SJSA1 (cell line): ENCODE results near the gene HIPK1. TPM values are rescaled to one million over a fixed set of nuclear protein-coding genes. Genes with fewer than 3 reads are reported as not detected.

ENCODE experiments used
- DNase-seq, 2 experiments: peaks; one replicate each; pipeline ENCODE4 v3.0.0-alpha.2; 2015 to 2020; ENCODE audit warnings: low spot score in 2 of 2, low read depth in 1 of 2
- H3K27ac ChIP-seq: fragments of 250-450 bp; sonication (Bioruptor Pico); 2 replicates; pipeline ENCODE4 v1.5.1; 2020; ENCODE audit warnings: mild to moderate bottlenecking, moderate library complexity
- H3K27me3 ChIP-seq: fragments of 250-450 bp; sonication (Bioruptor Pico); replicated peaks from 2 replicates; pipeline ENCODE4 v1.5.1; 2020; ENCODE audit warnings: mild to moderate bottlenecking, moderate library complexity
- H3K36me3 ChIP-seq: fragments of 250-450 bp; sonication (Bioruptor Pico); 2 replicates; pipeline ENCODE4 v1.5.1; 2020; ENCODE audit warnings: mild to moderate bottlenecking
- H3K4me1 ChIP-seq: fragments of 250-450 bp; sonication (Bioruptor Pico); replicated peaks from 2 replicates; pipeline ENCODE4 v1.6.1; 2021; ENCODE audit warnings: mild to moderate bottlenecking
- H3K4me3 ChIP-seq: fragments of 250-450 bp; sonication (Bioruptor Pico); 2 replicates; pipeline ENCODE4 v1.5.1; 2020; ENCODE audit warnings: mild to moderate bottlenecking
- H3K9me3 ChIP-seq: fragments of 250-450 bp; sonication (Bioruptor Pico); replicated peaks from 2 replicates; pipeline ENCODE4 v1.5.1; 2020; ENCODE audit warnings: mild to moderate bottlenecking
- total RNA-seq: library from RNA; depleted of rRNA; stranded (reverse); fragments of >200 nt; shearing (Covaris generic); gene quantifications from 2 replicates; pipeline ENCODE4 v1.2.3, GENCODE V29; 2014

Gene HIPK1
- total RNA-seq, 1 experiment from 2014 or later, result 42.0 TPM

DNA sequence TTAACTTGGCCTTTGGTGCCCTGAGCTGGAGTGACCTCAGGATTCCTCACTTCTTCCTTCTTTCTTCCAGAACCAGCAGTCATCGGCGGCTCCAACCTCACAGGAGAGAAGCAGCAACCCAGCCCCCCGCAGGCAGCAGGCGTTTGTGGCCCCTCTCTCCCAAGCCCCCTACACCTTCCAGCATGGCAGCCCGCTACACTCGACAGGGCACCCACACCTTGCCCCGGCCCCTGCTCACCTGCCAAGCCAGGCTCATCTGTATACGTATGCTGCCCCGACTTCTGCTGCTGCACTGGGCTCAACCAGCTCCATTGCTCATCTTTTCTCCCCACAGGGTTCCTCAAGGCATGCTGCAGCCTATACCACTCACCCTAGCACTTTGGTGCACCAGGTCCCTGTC is 43.8 kb downstream of the HIPK1 start:
- peaks cover 31% of the 10 kb centered on the region for H3K4me1 ChIP-seq
- H3K36me3 ChIP-seq, result peaks cover 67% of the 10 kb centered on the region
- H3K27me3 ChIP-seq, result no peaks in the 10 kb centered on the region
- no peak overlapping the region for H3K4me3 ChIP-seq
- no peak overlapping the region for H3K27ac ChIP-seq
- H3K9me3 ChIP-seq, result no peaks in the 10 kb centered on the region
- DNase-seq, result no peak

DNA sequence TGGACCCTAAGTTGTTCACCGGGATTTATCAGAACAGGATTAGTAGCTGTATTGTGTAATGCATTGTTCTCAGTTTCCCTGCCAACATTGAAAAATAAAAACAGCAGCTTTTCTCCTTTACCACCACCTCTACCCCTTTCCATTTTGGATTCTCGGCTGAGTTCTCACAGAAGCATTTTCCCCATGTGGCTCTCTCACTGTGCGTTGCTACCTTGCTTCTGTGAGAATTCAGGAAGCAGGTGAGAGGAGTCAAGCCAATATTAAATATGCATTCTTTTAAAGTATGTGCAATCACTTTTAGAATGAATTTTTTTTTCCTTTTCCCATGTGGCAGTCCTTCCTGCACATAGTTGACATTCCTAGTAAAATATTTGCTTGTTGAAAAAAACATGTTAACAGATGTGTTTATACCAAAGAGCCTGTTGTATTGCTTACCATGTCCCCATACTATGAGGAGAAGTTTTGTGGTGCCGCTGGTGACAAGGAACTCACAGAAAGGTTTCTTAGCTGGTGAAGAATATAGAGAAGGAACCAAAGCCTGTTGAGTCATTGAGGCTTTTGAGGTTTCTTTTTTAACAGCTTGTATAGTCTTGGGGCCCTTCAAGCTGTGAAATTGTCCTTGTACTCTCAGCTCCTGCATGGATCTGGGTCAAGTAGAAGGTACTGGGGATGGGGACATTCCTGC is 46.2 kb downstream of the HIPK1 start:
- H3K4me3 ChIP-seq, result no peak overlapping the region
- peaks cover 55% of the 10 kb centered on the region for H3K4me1 ChIP-seq
- H3K27ac ChIP-seq, result peak overlapping the region; percentile 55
- no peaks in the 10 kb centered on the region for H3K9me3 ChIP-seq
- H3K36me3 ChIP-seq, result peaks cover 43% of the 10 kb centered on the region
- H3K27me3 ChIP-seq, result no peaks in the 10 kb centered on the region
- peak in 1 of 2 experiments; percentile 75 for DNase-seq

DNA sequence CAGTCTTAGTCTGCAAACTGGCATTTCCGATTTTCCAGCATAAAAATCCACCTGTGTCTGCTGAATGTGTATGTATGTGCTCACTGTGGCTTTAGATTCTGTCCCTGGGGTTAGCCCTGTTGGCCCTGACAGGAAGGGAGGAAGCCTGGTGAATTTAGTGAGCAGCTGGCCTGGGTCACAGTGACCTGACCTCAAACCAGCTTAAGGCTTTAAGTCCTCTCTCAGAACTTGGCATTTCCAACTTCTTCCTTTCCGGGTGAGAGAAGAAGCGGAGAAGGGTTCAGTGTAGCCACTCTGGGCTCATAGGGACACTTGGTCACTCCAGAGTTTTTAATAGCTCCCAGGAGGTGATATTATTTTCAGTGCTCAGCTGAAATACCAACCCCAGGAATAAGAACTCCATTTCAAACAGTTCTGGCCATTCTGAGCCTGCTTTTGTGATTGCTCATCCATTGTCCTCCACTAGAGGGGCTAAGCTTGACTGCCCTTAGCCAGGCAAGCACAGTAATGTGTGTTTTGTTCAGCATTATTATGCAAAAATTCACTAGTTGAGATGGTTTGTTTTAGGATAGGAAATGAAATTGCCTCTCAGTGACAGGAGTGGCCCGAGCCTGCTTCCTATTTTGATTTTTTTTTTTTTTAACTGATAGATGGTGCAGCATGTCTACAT is 47.6 kb downstream of the HIPK1 start:
- Histone ChIP-seq H3K4me1 (peaks cover 58% of the 10 kb centered on the region), H3K36me3 (peaks cover 30% of the 10 kb centered on the region), H3K9me3 (no peaks in the 10 kb centered on the region), H3K27ac (peak overlapping the region; percentile 55; the same call in 1 of the 2 replicates), H3K4me3 (no peak overlapping the region), H3K27me3 (no peaks in the 10 kb centered on the region)
- DNase-seq, result peak in 1 of 2 experiments; percentile 68

DNA sequence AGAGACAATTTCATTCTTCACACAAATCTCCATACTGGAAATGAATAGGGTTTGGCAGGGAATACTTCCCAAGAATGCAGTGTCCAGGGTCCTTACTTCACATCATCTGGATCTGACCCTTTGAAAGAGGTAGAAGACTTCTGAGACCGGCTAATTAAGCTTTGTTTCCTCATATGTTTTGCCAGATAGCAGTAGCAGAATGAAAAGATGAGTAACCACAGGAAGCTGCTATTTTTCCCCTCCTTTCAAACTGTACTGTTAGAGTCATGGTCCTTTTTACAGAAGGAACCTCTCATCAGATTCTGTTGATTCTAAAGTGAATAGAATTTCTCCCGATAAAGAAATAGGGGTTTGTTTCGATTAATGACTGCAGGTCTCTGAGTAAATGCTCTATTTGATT is 48.8 kb downstream of the HIPK1 start:
- Histone ChIP-seq H3K4me3 (no peak overlapping the region), H3K27ac (no peak overlapping the region), H3K36me3 (peaks cover 19% of the 10 kb centered on the region), H3K4me1 (peaks cover 69% of the 10 kb centered on the region), H3K9me3 (no peaks in the 10 kb centered on the region), H3K27me3 (no peaks in the 10 kb centered on the region)
- DNase-seq, result no peak

DNA sequence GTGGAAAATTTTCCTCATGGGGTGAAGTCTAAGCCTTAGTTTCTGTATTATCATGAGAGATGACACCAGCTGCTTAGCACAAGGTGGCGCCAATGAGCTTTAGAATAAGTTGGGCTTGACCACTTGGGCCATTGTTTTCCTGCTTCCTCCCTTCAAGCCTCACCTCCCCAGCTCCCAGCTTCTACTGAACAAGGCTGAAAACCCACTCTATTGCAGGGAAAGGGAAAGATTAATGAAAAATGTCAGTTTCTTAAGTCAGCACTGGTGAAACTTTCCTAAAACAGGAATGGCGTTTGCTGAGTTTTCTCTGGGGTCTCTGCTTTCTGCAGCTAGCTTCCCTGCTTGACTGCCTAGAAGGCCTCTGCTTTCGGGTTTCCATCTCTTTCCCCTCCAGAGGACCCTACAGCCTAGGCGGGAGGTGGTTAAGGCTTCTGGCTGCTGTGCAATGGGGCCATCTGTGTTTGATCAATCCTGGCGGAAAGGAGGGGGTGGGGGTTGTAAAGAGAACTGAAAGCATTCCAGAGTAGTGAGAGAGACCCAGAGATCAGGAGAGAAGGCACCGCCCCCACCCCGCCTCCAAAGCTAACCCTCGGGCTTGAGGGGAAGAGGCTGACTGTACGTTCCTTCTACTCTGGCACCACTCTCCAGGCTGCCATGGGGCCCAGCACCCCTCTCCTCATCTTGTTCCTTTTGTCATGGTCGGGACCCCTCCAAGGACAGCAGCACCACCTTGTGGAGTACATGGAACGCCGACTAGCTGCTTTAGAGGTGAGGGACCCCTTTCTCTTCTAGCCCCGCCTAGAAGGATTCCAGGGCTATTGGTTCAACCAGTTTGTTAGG is 50.0 kb downstream of the HIPK1 start, which contains the start of gene OLFML3:
Gene OLFML3 (plus strand): TSS at position 612 of the 840 bp plus-strand sequence. CDS start 43 bp downstream, at position 655.
- H3K27me3 ChIP-seq, result no peaks in the 10 kb centered on the region
- no peaks in the 10 kb centered on the region for H3K9me3 ChIP-seq
- H3K36me3 ChIP-seq, result peaks cover 7% of the 10 kb centered on the region
- H3K4me3 ChIP-seq, result peak within 1 kb of the TSS; percentile 18
- peak within 1 kb of the TSS; percentile 91 for H3K27ac ChIP-seq
- peaks cover 76% of the 10 kb centered on the region for H3K4me1 ChIP-seq
- peak; percentile 94 to 95 for DNase-seq

DNA sequence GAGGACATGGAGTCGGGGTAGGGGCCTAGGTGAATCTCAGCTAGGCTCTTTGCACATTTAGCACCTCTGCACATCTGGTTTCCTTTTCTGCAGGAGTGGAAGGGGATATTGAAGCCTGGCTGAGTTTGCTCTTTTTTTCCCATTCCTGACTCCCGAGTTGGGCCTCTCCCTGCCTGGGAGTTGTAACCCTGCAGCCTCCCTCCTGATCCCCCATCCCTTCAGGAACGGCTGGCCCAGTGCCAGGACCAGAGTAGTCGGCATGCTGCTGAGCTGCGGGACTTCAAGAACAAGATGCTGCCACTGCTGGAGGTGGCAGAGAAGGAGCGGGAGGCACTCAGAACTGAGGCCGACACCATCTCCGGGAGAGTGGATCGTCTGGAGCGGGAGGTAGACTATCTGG is 51.0 kb downstream of the HIPK1 start:
- Histone ChIP-seq H3K36me3 (no peaks in the 10 kb centered on the region), H3K27ac (no peak overlapping the region), H3K27me3 (no peaks in the 10 kb centered on the region), H3K4me1 (peaks cover 71% of the 10 kb centered on the region), H3K9me3 (no peaks in the 10 kb centered on the region), H3K4me3 (no peak overlapping the region)
- DNase-seq, result peak in 1 of 2 experiments; percentile 24

DNA sequence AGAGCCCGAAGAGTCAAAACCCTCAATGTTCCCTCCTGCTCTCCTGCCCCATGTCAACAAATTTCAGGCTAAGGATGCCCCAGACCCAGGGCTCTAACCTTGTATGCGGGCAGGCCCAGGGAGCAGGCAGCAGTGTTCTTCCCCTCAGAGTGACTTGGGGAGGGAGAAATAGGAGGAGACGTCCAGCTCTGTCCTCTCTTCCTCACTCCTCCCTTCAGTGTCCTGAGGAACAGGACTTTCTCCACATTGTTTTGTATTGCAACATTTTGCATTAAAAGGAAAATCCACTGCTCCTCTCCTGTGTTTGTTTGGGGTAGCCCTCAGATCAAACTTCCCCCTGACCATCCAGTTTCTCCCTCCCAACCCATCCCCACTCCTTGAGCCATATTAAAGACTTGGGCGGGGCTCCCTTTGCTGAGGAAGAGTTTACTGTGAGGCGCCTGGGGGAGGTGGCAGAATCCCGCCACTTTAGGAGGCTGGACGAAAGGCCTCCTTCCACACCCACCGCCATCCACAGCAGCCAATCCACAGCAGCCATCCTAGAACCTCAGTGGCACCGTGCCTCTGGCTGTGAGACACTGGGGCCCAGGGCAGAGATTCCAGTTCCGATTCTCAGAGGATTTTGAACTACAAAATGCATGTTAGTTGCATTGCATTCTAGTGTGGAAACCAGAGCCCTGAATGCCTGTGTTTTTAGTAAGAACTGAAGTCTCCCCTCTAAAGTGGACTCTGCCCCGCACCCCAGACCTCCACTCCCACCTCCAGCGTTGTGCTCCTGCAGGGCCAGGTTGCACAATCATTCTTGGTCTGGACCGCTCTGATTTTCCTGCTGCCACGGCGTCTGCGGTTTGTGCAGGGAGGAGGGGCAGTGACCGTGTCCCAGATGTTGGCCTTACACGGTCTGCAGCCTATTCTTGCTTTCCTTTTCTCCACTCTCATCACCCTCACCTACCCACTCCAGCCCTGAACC is 53.1 kb downstream of the HIPK1 start:
- Histone ChIP-seq H3K36me3 (no peaks in the 10 kb centered on the region), H3K4me1 (peaks cover 49% of the 10 kb centered on the region), H3K9me3 (no peaks in the 10 kb centered on the region), H3K4me3 (peak overlapping the region; percentile 3; the same call in 1 of the 2 replicates), H3K27ac (peak overlapping the region; percentile 10; the same call in 1 of the 2 replicates), H3K27me3 (no peaks in the 10 kb centered on the region)
- DNase-seq, result peak; percentile 60 to 70

DNA sequence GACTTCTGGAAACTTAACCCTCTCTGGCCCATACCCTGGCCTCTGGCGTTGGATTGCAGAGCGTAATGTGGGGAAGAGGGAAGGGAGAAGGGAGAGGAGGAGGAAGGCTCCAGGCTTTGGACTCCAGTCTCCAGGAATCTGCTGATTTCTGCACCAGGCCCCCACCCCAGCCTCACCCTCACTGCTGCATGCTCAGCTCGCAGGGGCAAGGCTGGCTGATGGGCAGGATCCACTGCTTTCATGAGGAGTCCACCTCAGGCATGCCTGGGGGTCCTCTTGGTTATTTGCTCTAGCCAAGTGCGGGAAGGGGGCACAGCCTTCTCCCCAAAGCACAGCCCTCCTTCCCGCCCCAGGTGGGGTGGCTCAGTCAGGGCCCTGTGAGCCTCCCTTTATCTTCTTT is 53.8 kb downstream of the HIPK1 start:
- DNase-seq, result no peak
- Histone ChIP-seq H3K4me1 (peaks cover 44% of the 10 kb centered on the region), H3K36me3 (no peaks in the 10 kb centered on the region), H3K4me3 (no peak overlapping the region; the same call in 1 of the 2 replicates), H3K9me3 (no peaks in the 10 kb centered on the region), H3K27ac (no peak overlapping the region), H3K27me3 (no peaks in the 10 kb centered on the region)

DNA sequence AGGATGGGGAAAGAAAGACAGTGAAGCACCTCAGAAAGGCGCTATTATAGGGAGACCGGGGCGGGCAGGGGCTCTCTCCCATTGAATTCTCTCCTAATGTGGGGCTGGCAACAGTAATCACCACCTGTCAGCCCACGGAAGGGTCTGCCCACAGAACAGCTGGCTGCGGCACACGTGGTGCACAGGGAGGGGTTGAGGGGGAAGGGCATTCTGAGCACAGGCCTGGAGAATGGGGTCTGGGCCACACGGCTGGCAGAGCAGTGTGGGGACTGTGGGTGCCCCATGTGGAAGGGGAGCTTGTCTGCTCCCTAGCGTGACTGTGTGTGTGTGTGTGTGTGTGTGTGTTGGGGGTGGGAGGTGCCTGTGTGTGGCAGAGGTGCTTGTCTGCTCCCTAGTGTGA is 54.3 kb downstream of the HIPK1 start:
- no peak for DNase-seq
- Histone ChIP-seq H3K4me3 (no peak overlapping the region), H3K27ac (no peak overlapping the region), H3K36me3 (no peaks in the 10 kb centered on the region), H3K9me3 (no peaks in the 10 kb centered on the region), H3K4me1 (peaks cover 40% of the 10 kb centered on the region), H3K27me3 (no peaks in the 10 kb centered on the region)

DNA sequence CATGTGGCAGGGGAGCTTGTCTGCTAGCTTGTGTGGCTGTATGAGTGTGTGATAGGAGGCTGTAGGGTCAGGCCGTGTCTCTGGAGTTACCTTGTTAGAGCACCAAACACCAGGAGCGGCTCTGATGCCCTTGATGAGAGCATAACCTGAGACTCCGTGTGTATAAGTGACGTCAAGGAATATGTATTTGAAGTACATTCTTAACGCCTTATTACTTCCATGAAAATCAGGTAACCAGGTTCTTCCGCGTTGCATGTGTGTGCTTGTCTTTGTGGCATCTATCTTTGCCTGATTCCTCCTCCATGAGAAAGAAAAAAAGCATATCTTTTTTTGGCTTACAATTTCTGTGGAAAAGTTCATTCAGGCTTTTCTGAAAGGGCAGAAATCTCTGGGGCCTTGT is 54.7 kb downstream of the HIPK1 start:
- H3K4me3 ChIP-seq, result no peak overlapping the region
- H3K36me3 ChIP-seq, result no peaks in the 10 kb centered on the region
- DNase-seq, result no peak
- H3K27me3 ChIP-seq, result no peaks in the 10 kb centered on the region
- peaks cover 36% of the 10 kb centered on the region for H3K4me1 ChIP-seq
- H3K27ac ChIP-seq, result no peak overlapping the region
- no peaks in the 10 kb centered on the region for H3K9me3 ChIP-seq

DNA sequence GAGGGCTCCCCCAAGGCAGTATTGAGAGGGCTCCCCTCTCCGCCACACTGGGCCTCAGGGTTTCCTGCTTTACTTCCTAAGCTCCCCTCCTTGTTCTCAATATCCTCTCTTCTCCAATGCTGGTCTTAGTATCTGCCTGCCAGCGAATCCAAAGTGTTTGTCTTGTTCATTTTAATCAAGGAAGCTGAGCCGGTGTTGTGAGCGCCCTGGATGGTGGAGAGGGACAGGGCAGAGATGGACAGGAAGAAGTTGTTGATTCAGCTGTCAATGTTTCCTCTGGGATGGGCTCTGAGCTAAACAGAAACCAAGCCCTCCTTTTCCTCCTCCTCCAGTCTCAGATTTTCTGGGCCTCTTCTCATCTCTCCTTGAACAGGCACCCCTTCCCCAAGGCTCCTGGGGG is 55.6 kb downstream of the HIPK1 start:
- H3K27me3 ChIP-seq, result 0 out of 2 replicates have a peak, but pooled peaks cover under 1% of the 10 kb centered on the region
- no peak overlapping the region for H3K27ac ChIP-seq
- no peak for DNase-seq
- no peak overlapping the region for H3K4me3 ChIP-seq
- H3K36me3 ChIP-seq, result no peaks in the 10 kb centered on the region
- no peaks in the 10 kb centered on the region for H3K9me3 ChIP-seq
- peaks cover 27% of the 10 kb centered on the region for H3K4me1 ChIP-seq

DNA sequence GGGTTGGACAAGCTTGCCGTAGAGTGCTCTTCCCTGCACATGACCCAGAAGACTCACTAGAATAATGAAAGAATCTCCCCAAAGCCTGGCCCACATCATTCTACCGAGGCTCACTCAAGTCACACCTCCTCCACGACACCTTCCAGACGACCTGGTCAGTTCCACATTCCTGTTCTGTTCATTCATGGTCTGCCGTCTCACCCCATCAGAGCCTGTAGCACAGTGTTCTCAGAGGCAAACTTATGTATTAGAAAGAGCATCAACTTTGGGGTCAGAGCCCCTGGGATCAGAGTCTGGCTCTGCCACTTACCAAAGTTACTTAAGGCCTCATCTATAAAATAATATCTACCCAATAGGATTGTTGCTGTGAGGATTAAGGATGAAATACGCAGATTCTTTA is 57.7 kb downstream of the HIPK1 start:
- H3K36me3 ChIP-seq, result no peaks in the 10 kb centered on the region
- no peak overlapping the region for H3K4me3 ChIP-seq
- peaks cover 17% of the 10 kb centered on the region for H3K4me1 ChIP-seq
- 0 out of 2 replicates have a peak, but pooled peaks cover 4% of the 10 kb centered on the region for H3K27me3 ChIP-seq
- no peaks in the 10 kb centered on the region for H3K9me3 ChIP-seq
- H3K27ac ChIP-seq, result no peak overlapping the region
- no peak for DNase-seq

DNA sequence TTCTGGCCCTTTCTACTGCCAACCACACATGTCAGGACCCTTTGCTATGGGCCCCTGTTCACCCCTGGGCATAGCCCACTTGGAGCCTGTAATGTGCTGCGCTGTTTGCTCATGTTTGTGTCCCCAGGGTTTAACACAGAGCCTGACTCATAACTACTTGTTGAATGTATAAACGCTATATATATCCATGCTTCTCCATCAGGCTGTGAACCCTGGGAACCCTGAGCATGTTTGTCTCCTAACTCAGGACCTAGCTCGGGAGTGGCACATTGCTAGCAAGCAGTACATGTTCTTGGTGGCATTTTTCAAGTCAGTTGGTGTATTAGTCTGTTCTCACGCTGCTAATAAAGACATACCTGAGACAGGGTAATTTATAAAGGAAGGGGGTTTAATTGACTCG is 58.1 kb downstream of the HIPK1 start:
- Histone ChIP-seq H3K27ac (no peak overlapping the region), H3K4me3 (no peak overlapping the region), H3K9me3 (no peaks in the 10 kb centered on the region), H3K36me3 (no peaks in the 10 kb centered on the region), H3K4me1 (peaks cover 13% of the 10 kb centered on the region), H3K27me3 (0 out of 2 replicates have a peak, but pooled peaks cover 4% of the 10 kb centered on the region)
- no peak for DNase-seq
